LNCAP (cell line): ENCODE data around the gene TPSG1.

Experiments used
- CTCF ChIP-seq: fragments of 450-650 bp; IDR thresholded peaks from 2 replicates; pipeline ENCODE4 v1.5.1; 2017; ENCODE audit warnings: mild to moderate bottlenecking

The TPSG1 gene

DNA sequence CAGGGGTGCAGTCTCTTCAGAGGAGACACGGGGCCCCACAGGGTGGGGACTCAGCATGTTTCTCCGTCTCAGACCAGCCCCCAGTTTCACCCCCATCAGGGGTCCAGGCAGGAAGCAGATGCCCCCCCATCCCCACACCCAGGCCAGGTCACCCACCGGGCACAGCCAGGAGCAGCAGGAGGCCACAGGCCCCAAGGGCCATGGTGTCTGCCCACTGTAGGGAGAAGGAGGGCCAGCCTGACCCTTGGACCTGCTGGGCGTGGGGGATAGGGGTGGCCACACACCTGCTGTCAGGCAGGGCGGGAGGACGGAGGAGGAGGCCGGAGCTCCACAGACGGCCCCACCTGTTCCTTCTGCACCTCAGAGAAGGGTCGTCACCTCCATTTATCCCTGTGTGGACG is at the start of gene TPSG1:
Gene TPSG1 (minus strand): TSS at position 218 of the 401 bp plus-strand sequence. CDS start 16 bp downstream, at position 202.
- TF ChIP-seq CTCF: no peak

GRCh38 chr16:1274767-1275166 is 49.7 kb upstream of the TPSG1 start:
- no peak for TF ChIP-seq CTCF

- no peak for TF ChIP-seq CTCF
These were observed 48.7 kb upstream of the TPSG1 start for GRCh38 chr16:1273816-1274215.

DNA sequence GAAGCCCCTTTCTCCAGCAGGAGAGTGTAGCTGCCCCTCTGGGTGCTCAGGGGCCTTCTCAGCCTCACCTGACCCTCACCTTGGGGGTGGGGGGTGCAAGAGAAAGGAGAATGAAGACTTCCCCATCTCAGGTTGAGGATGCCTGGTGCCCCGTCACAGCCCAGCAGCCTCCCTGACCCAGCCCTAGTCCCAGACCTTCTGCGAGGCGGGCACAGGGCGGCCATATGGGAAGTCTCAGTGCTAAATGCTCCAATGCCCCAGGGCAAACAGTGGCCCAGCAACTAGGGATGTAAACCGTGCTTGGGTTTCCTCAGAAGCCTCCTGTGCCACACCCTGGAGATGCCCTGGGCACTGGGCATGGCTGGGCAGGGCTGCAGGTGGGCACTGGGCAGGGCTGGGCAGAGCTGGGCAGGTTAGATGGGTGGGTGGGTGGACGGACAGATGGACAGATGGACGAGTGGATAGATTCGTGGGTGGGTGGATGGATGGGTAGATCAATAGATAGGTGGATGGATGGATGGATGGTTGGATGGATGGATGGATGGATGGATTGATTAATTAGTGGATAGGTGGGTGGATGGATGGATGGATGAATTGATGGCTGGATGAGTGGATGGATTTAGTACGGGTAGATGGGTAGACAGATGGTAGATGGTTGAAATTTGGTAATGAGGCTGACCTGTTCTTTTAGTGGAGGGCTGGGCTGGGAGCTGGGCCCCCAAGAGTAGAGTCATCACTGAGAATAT is 47.6 kb upstream of the TPSG1 start:
- TF ChIP-seq CTCF: no peak

GRCh38 chr16:1271380-1271723 is 46.3 kb upstream of the TPSG1 start:
- no peak for TF ChIP-seq CTCF

DNA sequence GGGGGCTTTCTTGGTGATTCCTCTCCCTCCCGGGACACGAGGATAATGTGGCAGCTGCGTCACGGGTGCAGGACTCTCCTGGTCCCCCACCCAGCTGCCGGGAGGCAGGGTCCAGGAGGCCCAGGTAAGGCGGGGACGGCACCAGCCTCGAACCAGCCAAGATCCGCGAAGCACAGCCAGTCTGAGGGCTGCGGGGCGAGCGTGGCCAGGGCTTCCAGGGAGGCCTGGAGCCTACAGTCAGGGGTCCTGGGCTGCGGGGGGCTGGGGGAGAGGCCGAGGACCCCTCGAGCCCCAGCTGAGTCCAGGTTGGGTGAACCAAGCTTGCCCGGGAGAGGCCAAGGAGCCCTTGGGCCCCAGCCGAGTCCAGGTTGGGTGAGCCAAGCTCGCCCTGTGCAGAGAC is 40.8 kb upstream of the TPSG1 start:
- TF ChIP-seq CTCF: no peak

DNA sequence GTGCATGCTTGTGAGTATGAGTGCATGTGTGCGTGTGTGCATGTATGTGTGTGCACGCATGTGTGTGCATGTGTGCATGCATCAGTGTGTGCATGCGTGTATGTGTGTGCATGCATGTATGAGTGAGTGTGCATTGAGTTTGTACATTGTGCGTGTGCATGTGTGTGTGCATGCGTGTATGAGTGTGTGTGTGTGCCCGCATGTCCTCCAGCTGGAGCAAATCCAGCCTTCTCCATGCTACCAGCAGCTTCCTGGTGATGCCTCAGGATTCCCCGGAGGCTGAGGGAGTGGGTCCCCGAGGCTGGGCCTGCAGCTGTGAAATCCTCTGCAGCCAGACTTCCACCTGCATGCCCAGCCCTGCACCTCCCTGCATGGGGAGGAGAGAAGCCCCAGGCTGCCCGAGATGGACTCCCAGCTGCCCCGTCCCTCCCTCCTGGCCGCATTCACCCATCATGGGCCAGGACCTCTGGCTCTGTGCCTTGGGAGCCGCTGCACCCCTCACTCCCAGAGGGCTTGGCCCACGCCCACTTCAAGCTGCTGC is 40.1 kb upstream of the TPSG1 start:
- no peak for TF ChIP-seq CTCF
